Measurements from ENCODE around the gene INPP4A.

The INPP4A gene

GRCh38 chr2:98514879-98515249 lies 70.2 kb downstream of the INPP4A start:
- TF ChIP-seq ZNF335 (tag by site-specific recombination; conservative IDR thresholded peaks at IDR 0.05) (no peak), ZNF623 (tag by site-specific recombination; IDR thresholded peaks at IDR 0.05) (no peak), GFI1B (tag by site-specific recombination; IDR thresholded peaks at IDR 0.05) (no peak), INSM2 (tag by site-specific recombination; IDR thresholded peaks at IDR 0.05) (no peak), ZNF248 (tag by site-specific recombination; IDR thresholded peaks at IDR 0.05) (no peak), ZNF157 (tag by site-specific recombination; IDR thresholded peaks at IDR 0.05) (no peak), KLF7 (tag by site-specific recombination; IDR thresholded peaks at IDR 0.05; ENCODE audit: borderline replicate concordance) (no peak), ZNF513 (tag by site-specific recombination; IDR thresholded peaks at IDR 0.05) (no peak), ZNF776 (tag by site-specific recombination; IDR thresholded peaks at IDR 0.05; ENCODE audit: borderline replicate concordance) (no peak), ZNF518A (tag by site-specific recombination; conservative IDR thresholded peaks at IDR 0.05; ENCODE audit: low read depth) (no peak), ZNF18 (tag by site-specific recombination; IDR thresholded peaks at IDR 0.05) (no peak), ZBTB8A (tag by site-specific recombination; IDR thresholded peaks at IDR 0.05) (no peak), ZNF404 (tag by site-specific recombination; IDR thresholded peaks at IDR 0.05) (no peak), PRDM1 (tag by site-specific recombination; IDR thresholded peaks at IDR 0.05) (no peak), ZNF280C (tag by site-specific recombination; IDR thresholded peaks at IDR 0.05) (no peak), KLF8 (tag by site-specific recombination; IDR thresholded peaks at IDR 0.05) (no peak), ZNF76 (tag by site-specific recombination; IDR thresholded peaks at IDR 0.05; ENCODE audit: borderline replicate concordance, low read depth) (no peak), KLF16 (tag by site-specific recombination; IDR thresholded peaks at IDR 0.05) (no peak)
- no peak overlapping the region for H3K27ac ChIP-seq (ENCODE audit: extremely low read depth, low read depth, low read length)
- H3K9me3 ChIP-seq (ENCODE audit: control insufficient read depth, insufficient read depth, low read depth, low read length), result no peaks in the 10 kb centered on the region
- peaks cover 2% of the 10 kb centered on the region; the same call in 1 of the 2 replicates for H3K4me1 ChIP-seq (ENCODE audit: control insufficient read depth, insufficient read depth, low read length)
- no peak overlapping the region for H3K4me3 ChIP-seq (ENCODE audit: low read depth, low read length)
- ChIA-PET POLR2A (interaction anchor here (0.7 kb wide), 1 partner anchor 49 kb away, joined by 3 read pairs; no protein-coding TSS in a partner anchor), CTCF (interaction anchor here (1.1 to 1.3 kb wide), 2 partner anchors 10 to 27 kb away, joined by 4 to 6 read pairs; no protein-coding TSS in a partner anchor)
- H3K36me3 ChIP-seq (ENCODE audit: control insufficient read depth in 2 of 2, insufficient read depth in 1 of 2, low read length in 2 of 2), result peaks cover 0 to 2% of the 10 kb centered on the region in 2 experiments; a peak in 1 of 3 replicates

All from HEK293 (cell line).